Measurements from ENCODE around the gene KHDRBS2.

KHDRBS2 gene

DNA sequence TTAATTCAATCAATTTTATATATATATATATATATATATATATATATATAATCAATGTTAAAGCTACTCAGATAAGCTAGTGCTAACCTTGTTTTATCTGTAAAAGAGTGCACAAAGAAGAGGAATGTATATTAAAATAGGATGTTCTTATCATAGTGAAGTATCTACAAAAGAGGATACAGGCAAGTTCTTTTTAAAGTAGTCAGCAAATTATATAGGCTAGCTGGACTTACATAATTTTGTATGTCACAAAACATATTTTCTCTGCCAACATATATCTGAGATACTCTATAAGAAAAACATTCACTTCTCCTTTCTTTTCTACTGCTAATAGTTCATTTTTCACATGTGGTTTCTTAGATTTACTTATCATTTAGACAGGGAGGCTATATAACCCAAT, 39.9 kb downstream of the KHDRBS2 start:
- H3K4me2 ChIP-seq: no peak overlapping the region
- no peaks in the 10 kb centered on the region for H3K36me3 ChIP-seq (ENCODE audit: insufficient read depth)
- H3K27ac ChIP-seq: no peak overlapping the region
- no peak overlapping the region for H2AFZ ChIP-seq (ENCODE audit: low read depth)
- H3K4me1 ChIP-seq (ENCODE audit: low read depth, poor library complexity, severe bottlenecking): no peaks in the 10 kb centered on the region
- TF ChIP-seq, protein P1, sequence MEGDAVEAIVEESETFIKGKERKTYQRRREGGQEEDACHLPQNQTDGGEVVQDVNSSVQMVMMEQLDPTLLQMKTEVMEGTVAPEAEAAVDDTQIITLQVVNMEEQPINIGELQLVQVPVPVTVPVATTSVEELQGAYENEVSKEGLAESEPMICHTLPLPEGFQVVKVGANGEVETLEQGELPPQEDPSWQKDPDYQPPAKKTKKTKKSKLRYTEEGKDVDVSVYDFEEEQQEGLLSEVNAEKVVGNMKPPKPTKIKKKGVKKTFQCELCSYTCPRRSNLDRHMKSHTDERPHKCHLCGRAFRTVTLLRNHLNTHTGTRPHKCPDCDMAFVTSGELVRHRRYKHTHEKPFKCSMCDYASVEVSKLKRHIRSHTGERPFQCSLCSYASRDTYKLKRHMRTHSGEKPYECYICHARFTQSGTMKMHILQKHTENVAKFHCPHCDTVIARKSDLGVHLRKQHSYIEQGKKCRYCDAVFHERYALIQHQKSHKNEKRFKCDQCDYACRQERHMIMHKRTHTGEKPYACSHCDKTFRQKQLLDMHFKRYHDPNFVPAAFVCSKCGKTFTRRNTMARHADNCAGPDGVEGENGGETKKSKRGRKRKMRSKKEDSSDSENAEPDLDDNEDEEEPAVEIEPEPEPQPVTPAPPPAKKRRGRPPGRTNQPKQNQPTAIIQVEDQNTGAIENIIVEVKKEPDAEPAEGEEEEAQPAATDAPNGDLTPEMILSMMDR (conservative IDR thresholded peaks at IDR 0.05; ENCODE audit: low read depth, low read length): no peak
- H3K27me3 ChIP-seq (ENCODE audit: insufficient read depth, low read depth): no peaks in the 10 kb centered on the region
- no peaks in the 10 kb centered on the region for H4K20me1 ChIP-seq (ENCODE audit: insufficient read depth)
- no peaks in the 10 kb centered on the region for H3K79me2 ChIP-seq (ENCODE audit: insufficient read depth, low read depth)
- H3K9ac ChIP-seq: no peak overlapping the region
- no peak overlapping the region for H3K4me3 ChIP-seq (IDR thresholded peaks at IDR 0.05; ENCODE audit: insufficient read depth, low read depth, low read length)

- H3K9ac ChIP-seq: no peak overlapping the region
- TF ChIP-seq, protein P1 (conservative IDR thresholded peaks at IDR 0.05; ENCODE audit: low read depth, low read length): no peak
- no peaks in the 10 kb centered on the region for H3K79me2 ChIP-seq (ENCODE audit: insufficient read depth, low read depth)
- H3K4me3 ChIP-seq (IDR thresholded peaks at IDR 0.05; ENCODE audit: insufficient read depth, low read depth, low read length): no peak overlapping the region
- H3K36me3 ChIP-seq (ENCODE audit: insufficient read depth): no peaks in the 10 kb centered on the region
- H3K27me3 ChIP-seq (ENCODE audit: insufficient read depth, low read depth): no peaks in the 10 kb centered on the region
- no peaks in the 10 kb centered on the region for H3K4me1 ChIP-seq (ENCODE audit: low read depth, poor library complexity, severe bottlenecking)
- H2AFZ ChIP-seq (ENCODE audit: low read depth): no peak overlapping the region
- no peak overlapping the region for H3K27ac ChIP-seq
- H4K20me1 ChIP-seq (ENCODE audit: insufficient read depth): no peaks in the 10 kb centered on the region
- H3K4me2 ChIP-seq: no peak overlapping the region
Observed at GRCh38 chr6:62236784-62237183, 49.2 kb downstream of the KHDRBS2 start.

GRCh38 chr6:62229231-62229630, 56.8 kb downstream of the KHDRBS2 start:
- Histone ChIP-seq H4K20me1 (ENCODE audit: insufficient read depth) (no peaks in the 10 kb centered on the region), H3K79me2 (ENCODE audit: insufficient read depth, low read depth) (no peaks in the 10 kb centered on the region), H3K27me3 (ENCODE audit: insufficient read depth, low read depth) (no peaks in the 10 kb centered on the region), H3K27ac (no peak overlapping the region), H3K9ac (no peak overlapping the region), H3K4me2 (no peak overlapping the region), H3K4me1 (ENCODE audit: low read depth, poor library complexity, severe bottlenecking) (no peaks in the 10 kb centered on the region), H3K4me3 (IDR thresholded peaks at IDR 0.05; ENCODE audit: insufficient read depth, low read depth, low read length) (no peak overlapping the region), H3K36me3 (ENCODE audit: insufficient read depth) (no peaks in the 10 kb centered on the region), H2AFZ (ENCODE audit: low read depth) (no peak overlapping the region)
- TF ChIP-seq, protein P1 (conservative IDR thresholded peaks at IDR 0.05; ENCODE audit: low read depth, low read length): no peak

DNA sequence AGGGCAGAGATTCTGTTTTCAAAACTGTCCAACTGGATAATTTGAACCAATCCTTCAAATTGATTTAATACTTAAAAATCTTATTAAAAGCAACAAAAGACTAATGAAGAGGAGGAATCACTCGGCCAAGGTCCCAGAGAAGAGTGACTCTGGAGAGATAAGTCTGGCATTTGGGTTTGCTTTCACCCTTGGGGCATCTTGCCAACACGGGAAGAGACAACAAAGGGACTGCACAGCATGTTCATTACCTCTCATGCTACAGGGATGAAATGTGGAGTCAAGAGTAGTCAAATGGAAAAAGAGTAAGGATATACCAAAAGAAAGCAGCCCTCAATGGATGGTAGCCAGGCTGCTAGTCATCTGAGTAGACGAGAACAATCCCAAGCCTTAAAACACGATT, 68.2 kb downstream of the KHDRBS2 start:
- Histone ChIP-seq H2AFZ (ENCODE audit: low read depth) (no peak overlapping the region), H3K9ac (no peak overlapping the region), H3K4me2 (no peak overlapping the region), H3K4me3 (IDR thresholded peaks at IDR 0.05; ENCODE audit: insufficient read depth, low read depth, low read length) (no peak overlapping the region), H3K27me3 (ENCODE audit: insufficient read depth, low read depth) (no peaks in the 10 kb centered on the region), H3K79me2 (ENCODE audit: insufficient read depth, low read depth) (no peaks in the 10 kb centered on the region), H3K36me3 (ENCODE audit: insufficient read depth) (no peaks in the 10 kb centered on the region), H3K4me1 (ENCODE audit: low read depth, poor library complexity, severe bottlenecking) (no peaks in the 10 kb centered on the region), H3K27ac (no peak overlapping the region), H4K20me1 (ENCODE audit: insufficient read depth) (no peaks in the 10 kb centered on the region)
- TF ChIP-seq, protein P1 (conservative IDR thresholded peaks at IDR 0.05; ENCODE audit: low read depth, low read length): no peak
